ENCODE measurements around the gene GRK6.

The GRK6 gene

GRCh38 chr5:177473443-177474001 lies 47.0 kb downstream of the GRK6 start, which contains the start of gene DBN1:
Gene DBN1 (minus strand): TSS chr5:177473634. CDS start chr5:177473521, 113 bp downstream.
- peaks cover 66% of the 10 kb centered on the region for H3K27me3 ChIP-seq
- no peak within 1 kb of the TSS for H3K27ac ChIP-seq
- peaks cover 13% of the 10 kb centered on the region for H3K36me3 ChIP-seq
- peaks cover 35 to 56% of the 10 kb centered on the region in 2 experiments for H3K4me1 ChIP-seq (ENCODE audit: control insufficient read depth in 1 of 2, insufficient read depth in 1 of 2, low read depth in 1 of 2, low read length in 1 of 2)
- no peaks in the 10 kb centered on the region for H3K9me3 ChIP-seq
- peak within 1 kb of the TSS; percentile 25 to 64 for H3K4me3 ChIP-seq (ENCODE audit: low read depth in 1 of 2, low read length in 1 of 2)
- TF ChIP-seq, protein P1, sequence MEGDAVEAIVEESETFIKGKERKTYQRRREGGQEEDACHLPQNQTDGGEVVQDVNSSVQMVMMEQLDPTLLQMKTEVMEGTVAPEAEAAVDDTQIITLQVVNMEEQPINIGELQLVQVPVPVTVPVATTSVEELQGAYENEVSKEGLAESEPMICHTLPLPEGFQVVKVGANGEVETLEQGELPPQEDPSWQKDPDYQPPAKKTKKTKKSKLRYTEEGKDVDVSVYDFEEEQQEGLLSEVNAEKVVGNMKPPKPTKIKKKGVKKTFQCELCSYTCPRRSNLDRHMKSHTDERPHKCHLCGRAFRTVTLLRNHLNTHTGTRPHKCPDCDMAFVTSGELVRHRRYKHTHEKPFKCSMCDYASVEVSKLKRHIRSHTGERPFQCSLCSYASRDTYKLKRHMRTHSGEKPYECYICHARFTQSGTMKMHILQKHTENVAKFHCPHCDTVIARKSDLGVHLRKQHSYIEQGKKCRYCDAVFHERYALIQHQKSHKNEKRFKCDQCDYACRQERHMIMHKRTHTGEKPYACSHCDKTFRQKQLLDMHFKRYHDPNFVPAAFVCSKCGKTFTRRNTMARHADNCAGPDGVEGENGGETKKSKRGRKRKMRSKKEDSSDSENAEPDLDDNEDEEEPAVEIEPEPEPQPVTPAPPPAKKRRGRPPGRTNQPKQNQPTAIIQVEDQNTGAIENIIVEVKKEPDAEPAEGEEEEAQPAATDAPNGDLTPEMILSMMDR (IDR thresholded peaks at IDR 0.05): no peak

DNA sequence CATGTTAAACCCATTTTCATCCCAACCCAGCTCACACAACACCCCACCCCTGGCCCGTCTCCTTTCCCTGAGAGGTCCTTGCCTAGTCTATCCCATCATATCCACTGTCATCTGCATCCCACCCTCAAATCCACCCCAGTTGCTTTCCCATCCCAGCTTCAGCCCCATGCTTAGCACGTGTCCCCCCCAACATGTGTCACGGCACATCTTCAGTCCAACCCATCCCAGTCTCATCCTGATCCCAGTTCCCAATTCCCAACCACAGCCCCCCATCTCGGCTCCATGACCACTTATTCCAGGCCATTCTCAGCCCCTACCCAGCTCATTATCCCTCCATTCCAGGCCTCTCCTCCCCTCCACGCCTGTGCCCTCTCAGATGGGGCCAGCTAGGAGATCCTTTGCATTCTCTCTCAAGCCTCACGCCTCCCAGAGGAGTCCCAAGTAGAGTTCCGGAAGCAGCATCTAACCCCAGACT lies 47.6 kb downstream of the GRK6 start:
- no peaks in the 10 kb centered on the region for H3K9me3 ChIP-seq
- peaks cover 19% of the 10 kb centered on the region for H3K36me3 ChIP-seq
- peaks cover 40 to 61% of the 10 kb centered on the region in 2 experiments for H3K4me1 ChIP-seq (ENCODE audit: control insufficient read depth in 1 of 2, insufficient read depth in 1 of 2, low read depth in 1 of 2, low read length in 1 of 2)
- no peak overlapping the region for H3K4me3 ChIP-seq (ENCODE audit: low read depth in 1 of 2, low read length in 1 of 2)
- no peak overlapping the region for H3K27ac ChIP-seq
- TF ChIP-seq, protein P1 (IDR thresholded peaks at IDR 0.05): no peak
- peaks cover 66% of the 10 kb centered on the region for H3K27me3 ChIP-seq

- peaks cover 50 to 71% of the 10 kb centered on the region in 2 experiments for H3K4me1 ChIP-seq (ENCODE audit: control insufficient read depth in 1 of 2, insufficient read depth in 1 of 2, low read depth in 1 of 2, low read length in 1 of 2)
- H3K9me3 ChIP-seq: no peaks in the 10 kb centered on the region
- no peak overlapping the region for H3K27ac ChIP-seq
- H3K36me3 ChIP-seq: peaks cover 28% of the 10 kb centered on the region
- peaks cover 58% of the 10 kb centered on the region for H3K27me3 ChIP-seq
- peak overlapping the region in 1 of 2 experiments; percentile 28 for H3K4me3 ChIP-seq (ENCODE audit: low read depth in 1 of 2, low read length in 1 of 2)
- TF ChIP-seq, protein P1 (IDR thresholded peaks at IDR 0.05): no peak
Observed at GRCh38 chr5:177474846-177475562, 48.5 kb downstream of the GRK6 start.

DNA sequence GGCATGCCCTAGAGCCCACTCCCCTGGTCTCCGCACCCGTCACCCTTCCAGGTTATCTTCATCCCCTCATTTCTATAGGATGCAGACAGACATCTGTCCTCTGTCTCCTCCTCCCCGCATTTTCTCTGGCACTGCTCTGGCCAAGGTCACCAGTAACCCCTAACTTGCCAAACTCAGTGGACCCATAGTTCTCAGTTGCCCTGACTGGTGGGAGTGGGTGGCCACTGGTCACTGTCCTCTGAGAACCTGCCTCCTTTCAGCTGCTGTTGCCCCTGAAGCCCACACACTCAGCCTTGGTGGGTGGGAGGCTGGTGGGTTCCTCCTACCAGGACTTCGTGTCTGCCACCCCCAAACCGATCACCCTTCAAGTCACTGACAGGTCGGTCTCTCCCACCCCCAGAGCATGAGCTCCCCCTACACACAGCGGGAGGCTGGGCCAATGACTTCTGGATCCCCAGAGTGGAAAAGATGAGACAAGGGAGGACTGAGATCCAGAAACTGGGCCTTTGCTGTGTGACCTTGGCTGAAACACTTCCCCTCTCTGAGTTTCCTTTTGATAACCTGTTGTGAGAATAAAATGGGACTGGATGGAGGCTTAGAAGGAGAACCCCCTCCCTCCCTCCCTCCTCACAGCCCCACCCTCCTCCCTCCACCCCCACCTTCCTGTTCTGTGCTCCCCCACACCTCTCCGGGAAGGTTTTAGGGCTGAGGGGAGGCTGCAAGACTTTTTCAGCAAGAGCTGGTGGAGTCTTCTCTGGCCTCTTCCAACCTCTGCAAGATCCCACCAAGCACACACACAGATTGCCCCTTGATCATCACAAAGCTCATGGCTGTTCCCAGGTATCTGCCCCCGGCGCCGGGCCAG lies 49.3 kb downstream of the GRK6 start:
- peaks cover 51 to 72% of the 10 kb centered on the region in 2 experiments for H3K4me1 ChIP-seq (ENCODE audit: control insufficient read depth in 1 of 2, insufficient read depth in 1 of 2, low read depth in 1 of 2, low read length in 1 of 2)
- TF ChIP-seq, protein P1 (IDR thresholded peaks at IDR 0.05): no peak
- peaks cover 50% of the 10 kb centered on the region for H3K27me3 ChIP-seq
- H3K36me3 ChIP-seq: peaks cover 30% of the 10 kb centered on the region
- no peak overlapping the region for H3K27ac ChIP-seq
- no peaks in the 10 kb centered on the region for H3K9me3 ChIP-seq
- H3K4me3 ChIP-seq (ENCODE audit: low read depth in 1 of 2, low read length in 1 of 2): no peak overlapping the region

- peaks cover 48 to 65% of the 10 kb centered on the region in 2 experiments for H3K4me1 ChIP-seq (ENCODE audit: control insufficient read depth in 1 of 2, insufficient read depth in 1 of 2, low read depth in 1 of 2, low read length in 1 of 2)
- TF ChIP-seq, protein P1 (IDR thresholded peaks at IDR 0.05): no peak
- H3K27me3 ChIP-seq: peaks cover 41% of the 10 kb centered on the region
- peaks cover 37% of the 10 kb centered on the region for H3K36me3 ChIP-seq
- no peak overlapping the region for H3K27ac ChIP-seq
- no peak overlapping the region for H3K4me3 ChIP-seq (ENCODE audit: low read depth in 1 of 2, low read length in 1 of 2)
- H3K9me3 ChIP-seq: no peaks in the 10 kb centered on the region
Observed at GRCh38 chr5:177476531-177477233, 50.2 kb downstream of the GRK6 start.

Data from neutrophil (primary cell).